ENCODE data around the gene KDM2A. TPM values are rescaled to one million over a fixed set of nuclear protein-coding genes. Genes with fewer than 3 reads are reported as not detected.
"Not testable (repeated sequence)": the region's sequence is repeated elsewhere in the genome, so short reads cannot be mapped to it uniquely, and the experiment has no call there.

KDM2A gene
- polyA plus RNA-seq, 1 experiment: 52.2 TPM

GRCh38 chr11:67233584-67234190 is 114.6 kb downstream of the KDM2A start:
- TF ChIP-seq CTCF (IDR thresholded peaks at IDR 0.05; ENCODE audit: low read depth, low read length): no peak
- CTCF ChIA-PET: interaction anchor here (0.6 to 1.5 kb wide), 4 partner anchors 33 to 153 kb away, joined by 3 to 5 read pairs (median 4); no protein-coding TSS in a partner anchor
- Histone ChIP-seq H3K9me3 (ENCODE audit: control insufficient read depth, insufficient read depth, low read length) (no peaks in the 10 kb centered on the region), H3K27me3 (ENCODE audit: control insufficient read depth, insufficient read depth, low read length) (no peaks in the 10 kb centered on the region), H3K4me3 (ENCODE audit: low read depth, low read length) (no peak overlapping the region), H3K27ac (ENCODE audit: low read depth, low read length) (no peak overlapping the region)
- POLR2A ChIA-PET: interaction anchor here (0.7 kb wide), 1 partner anchor 17 kb away, joined by 5 read pairs; no protein-coding TSS in a partner anchor
- DNase-seq (ENCODE audit: low read depth, low spot score): no peak

GRCh38 chr11:67234571-67234970 is 115.5 kb downstream of the KDM2A start:
- ChIA-PET CTCF (interaction anchor here (0.8 kb wide), 1 partner anchor 154 kb away, joined by 4 read pairs; no protein-coding TSS in a partner anchor), POLR2A (interaction anchor here (0.7 kb wide), 1 partner anchor 547 kb away, joined by 4 read pairs; no protein-coding TSS in a partner anchor)
- H3K27me3 ChIP-seq (ENCODE audit: control insufficient read depth, insufficient read depth, low read length); DNase-seq (ENCODE audit: low read depth, low spot score); H3K4me3 ChIP-seq (ENCODE audit: low read depth, low read length); H3K27ac ChIP-seq (ENCODE audit: low read depth, low read length); H3K9me3 ChIP-seq (ENCODE audit: control insufficient read depth, insufficient read depth, low read length): not testable (repeated sequence)

GRCh38 chr11:67237574-67237973 is 118.5 kb downstream of the KDM2A start:
- Histone ChIP-seq H3K9me3 (ENCODE audit: control insufficient read depth, insufficient read depth, low read length) (no peaks in the 10 kb centered on the region), H3K4me3 (ENCODE audit: low read depth, low read length) (no peak overlapping the region), H3K27me3 (ENCODE audit: control insufficient read depth, insufficient read depth, low read length) (no peaks in the 10 kb centered on the region), H3K27ac (ENCODE audit: low read depth, low read length) (no peak overlapping the region)
- TF ChIP-seq CTCF (IDR thresholded peaks at IDR 0.05; ENCODE audit: low read depth, low read length): no peak
- ChIA-PET CTCF (interaction anchor here (1.1 to 1.5 kb wide), 2 partner anchors 25 to 155 kb away, joined by 3 to 6 read pairs; no protein-coding TSS in a partner anchor), POLR2A (no interaction called here)
- DNase-seq (ENCODE audit: low read depth, low spot score): no peak

- CTCF ChIA-PET: interaction anchor here (0.8 to 1.4 kb wide), 6 partner anchors 24 to 185 kb away, joined by 3 to 6 read pairs (median 3); no protein-coding TSS in a partner anchor
- TF ChIP-seq CTCF (IDR thresholded peaks at IDR 0.05; ENCODE audit: low read depth, low read length): no peak
- no peaks in the 10 kb centered on the region for H3K9me3 ChIP-seq (ENCODE audit: control insufficient read depth, insufficient read depth, low read length)
- H3K27ac ChIP-seq (ENCODE audit: low read depth, low read length): peak overlapping the region; percentile 57
- no peak for DNase-seq (ENCODE audit: low read depth, low spot score)
- POLR2A ChIA-PET: interaction anchor here (0.7 to 1.8 kb wide), 14 partner anchors 8 to 183 kb away, joined by 3 to 12 read pairs (median 4); partner anchors contain the start of genes ANKRD13D, CLCF1, KDM2A and PPP1CA
- H3K27me3 ChIP-seq (ENCODE audit: control insufficient read depth, insufficient read depth, low read length): no peaks in the 10 kb centered on the region
- H3K4me3 ChIP-seq (ENCODE audit: low read depth, low read length): peak overlapping the region; percentile 52
These were observed 120.1 kb downstream of the KDM2A start for GRCh38 chr11:67238894-67239782.

- Histone ChIP-seq H3K4me3 (ENCODE audit: low read depth, low read length) (peak overlapping the region; percentile 94), H3K27ac (ENCODE audit: low read depth, low read length) (peak overlapping the region; percentile 96), H3K27me3 (ENCODE audit: control insufficient read depth, insufficient read depth, low read length) (no peaks in the 10 kb centered on the region), H3K9me3 (ENCODE audit: control insufficient read depth, insufficient read depth, low read length) (no peaks in the 10 kb centered on the region)
- peak; percentile 97 for DNase-seq (ENCODE audit: low read depth, low spot score)
- CTCF ChIA-PET: interaction anchor here (0.8 to 1.4 kb wide), 5 partner anchors 23 to 186 kb away, joined by 3 to 6 read pairs (median 3); no protein-coding TSS in a partner anchor
- TF ChIP-seq CTCF (IDR thresholded peaks at IDR 0.05; ENCODE audit: low read depth, low read length): peak; percentile 19; the same call in 1 of the 2 replicates
- POLR2A ChIA-PET: interaction anchor here (0.7 to 1.8 kb wide), 14 partner anchors 9 to 184 kb away, joined by 3 to 12 read pairs (median 4); partner anchors contain the start of genes ANKRD13D, CLCF1, KDM2A and PPP1CA
These were observed 120.9 kb downstream of the KDM2A start for GRCh38 chr11:67239783-67240575.
